ENCODE results near the gene ACOT9. TPM values are rescaled to one million over a fixed set of nuclear protein-coding genes. Genes with fewer than 3 reads are reported as not detected.

Gene ACOT9, protein sequence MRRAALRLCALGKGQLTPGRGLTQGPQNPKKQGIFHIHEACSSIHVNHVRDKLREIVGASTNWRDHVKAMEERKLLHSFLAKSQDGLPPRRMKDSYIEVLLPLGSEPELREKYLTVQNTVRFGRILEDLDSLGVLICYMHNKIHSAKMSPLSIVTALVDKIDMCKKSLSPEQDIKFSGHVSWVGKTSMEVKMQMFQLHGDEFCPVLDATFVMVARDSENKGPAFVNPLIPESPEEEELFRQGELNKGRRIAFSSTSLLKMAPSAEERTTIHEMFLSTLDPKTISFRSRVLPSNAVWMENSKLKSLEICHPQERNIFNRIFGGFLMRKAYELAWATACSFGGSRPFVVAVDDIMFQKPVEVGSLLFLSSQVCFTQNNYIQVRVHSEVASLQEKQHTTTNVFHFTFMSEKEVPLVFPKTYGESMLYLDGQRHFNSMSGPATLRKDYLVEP
- 10 to 100 TPM; 40.3 to 54.5 (median 45.1) TPM for total RNA-seq

DNA sequence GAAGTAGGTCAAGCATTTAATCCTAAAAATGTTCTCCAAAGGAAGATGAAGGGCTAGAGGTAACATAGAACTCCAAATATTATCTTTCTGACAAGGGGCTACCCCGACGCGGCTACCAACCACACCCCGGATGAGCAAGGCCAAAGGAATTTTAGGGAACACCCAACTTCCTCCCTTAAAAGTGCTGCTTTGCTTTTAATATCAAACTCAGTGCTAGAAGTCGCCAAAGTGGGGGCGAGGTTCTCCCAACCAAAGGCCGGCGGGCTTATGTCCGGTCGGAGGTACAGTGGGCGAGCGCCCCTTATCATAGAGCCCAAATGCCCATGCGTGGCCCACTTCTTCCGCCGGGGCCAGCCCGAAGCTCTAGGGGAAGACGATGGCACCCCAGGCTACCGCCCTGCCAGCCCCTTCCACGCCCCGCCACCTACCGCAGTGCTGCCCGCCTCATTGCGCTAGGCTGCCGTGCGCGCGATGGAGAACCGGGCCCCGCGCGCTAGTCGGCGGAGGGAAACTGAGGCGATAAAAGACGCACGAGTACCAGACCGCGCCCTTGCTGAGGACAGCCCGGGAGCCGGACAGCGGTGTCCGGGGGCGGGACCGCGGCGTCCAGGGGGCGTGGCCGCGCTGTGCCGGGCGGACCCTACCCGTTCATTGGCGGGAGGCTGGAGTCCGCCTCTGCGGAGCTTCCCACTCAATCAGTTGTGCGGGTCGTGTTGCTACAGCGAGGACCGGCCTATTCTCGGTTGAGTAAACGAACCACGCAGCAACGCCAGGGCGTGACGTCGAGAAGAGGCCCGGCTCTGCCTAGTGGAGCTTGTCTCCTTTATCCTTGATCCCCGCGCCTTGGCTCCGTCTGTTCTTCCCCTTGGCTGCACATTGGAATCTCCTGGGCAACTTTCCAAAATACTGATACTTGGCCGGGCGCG is at the start of gene ACOT9:
TSS of gene ACOT9 (minus strand) at position 580 of the 926 bp plus-strand sequence. CDS start at position 448, 132 bp downstream.
- no peaks in the 10 kb centered on the region for H3K36me3 ChIP-seq
- TF ChIP-seq POLR2AphosphoS5 (IDR thresholded peaks at IDR 0.05) (peak; percentile 84 to 96), POLR2A (IDR thresholded peaks at IDR 0.05) (peak; percentile 28 to 86 (median 68)), EP300 (IDR thresholded peaks at IDR 0.05) (peak in 1 of 4 donors; percentile 27)
- TF ChIP-seq, protein P1, sequence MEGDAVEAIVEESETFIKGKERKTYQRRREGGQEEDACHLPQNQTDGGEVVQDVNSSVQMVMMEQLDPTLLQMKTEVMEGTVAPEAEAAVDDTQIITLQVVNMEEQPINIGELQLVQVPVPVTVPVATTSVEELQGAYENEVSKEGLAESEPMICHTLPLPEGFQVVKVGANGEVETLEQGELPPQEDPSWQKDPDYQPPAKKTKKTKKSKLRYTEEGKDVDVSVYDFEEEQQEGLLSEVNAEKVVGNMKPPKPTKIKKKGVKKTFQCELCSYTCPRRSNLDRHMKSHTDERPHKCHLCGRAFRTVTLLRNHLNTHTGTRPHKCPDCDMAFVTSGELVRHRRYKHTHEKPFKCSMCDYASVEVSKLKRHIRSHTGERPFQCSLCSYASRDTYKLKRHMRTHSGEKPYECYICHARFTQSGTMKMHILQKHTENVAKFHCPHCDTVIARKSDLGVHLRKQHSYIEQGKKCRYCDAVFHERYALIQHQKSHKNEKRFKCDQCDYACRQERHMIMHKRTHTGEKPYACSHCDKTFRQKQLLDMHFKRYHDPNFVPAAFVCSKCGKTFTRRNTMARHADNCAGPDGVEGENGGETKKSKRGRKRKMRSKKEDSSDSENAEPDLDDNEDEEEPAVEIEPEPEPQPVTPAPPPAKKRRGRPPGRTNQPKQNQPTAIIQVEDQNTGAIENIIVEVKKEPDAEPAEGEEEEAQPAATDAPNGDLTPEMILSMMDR (IDR thresholded peaks at IDR 0.05) = no peak
- WGBS, 2 donors = 39% methylated on average over 67 of the region's 73 CpGs; no CpG with 5 or more reads in 1 of the 2 donors

DNA sequence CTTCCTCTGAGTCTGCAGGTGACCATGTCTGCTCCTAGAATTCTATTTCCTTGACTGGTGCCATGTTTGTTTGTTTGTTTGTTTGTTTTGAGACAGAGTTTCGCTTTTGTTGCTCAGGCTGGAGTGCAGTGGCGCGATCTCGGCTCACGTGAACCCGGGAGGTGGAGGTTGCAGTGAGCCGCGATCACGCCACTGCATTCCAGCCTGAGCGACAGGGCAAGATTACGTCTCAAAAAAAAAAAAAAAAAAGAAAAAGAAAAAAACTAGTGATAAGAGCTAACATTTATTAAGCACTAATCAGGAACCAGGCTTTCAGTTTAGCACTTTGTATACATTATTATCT is 47.0 kb upstream of the ACOT9 start:
- H3K4me3 ChIP-seq = no peak overlapping the region
- H3K4me1 ChIP-seq = peaks cover 0 to 12% (median 0%) of the 10 kb centered on the region in 4 donors
- ATAC-seq (ENCODE audit: low FRiP score in 2 of 2) = no peak
- DNase-seq = no peak
- no peaks in the 10 kb centered on the region for H3K9me3 ChIP-seq
- H3K36me3 ChIP-seq = peaks cover 0 to 6% (median 0%) of the 10 kb centered on the region in 4 donors
- 80 to 87% methylated on average over 11 of the region's 11 CpGs for WGBS, 2 donors
- TF ChIP-seq POLR2A (IDR thresholded peaks at IDR 0.05) (no peak), POLR2AphosphoS5 (IDR thresholded peaks at IDR 0.05) (no peak), EP300 (IDR thresholded peaks at IDR 0.05) (no peak)
- TF ChIP-seq, protein P1 (IDR thresholded peaks at IDR 0.05) = no peak
- H3K27me3 ChIP-seq = no peaks in the 10 kb centered on the region
- H3K27ac ChIP-seq = peak overlapping the region; percentile 27 to 58 (median 52)

More for the DNA sequence above, at the start of gene ACOT9:
- H3K27me3 ChIP-seq = no peaks in the 10 kb centered on the region
- peak; percentile 97 to 99 for ATAC-seq (ENCODE audit: low FRiP score in 2 of 2)
- peak; percentile 95 to 96 for DNase-seq
- H3K9me3 ChIP-seq = peaks cover 0 to 11% (median 0%) of the 10 kb centered on the region in 4 donors
- peak within 1 kb of the TSS; percentile 36 to 75 (median 74) for H3K4me3 ChIP-seq
- H3K4me1 ChIP-seq = peaks cover 0 to 6% (median 3%) of the 10 kb centered on the region in 4 donors
- peak within 1 kb of the TSS; percentile 92 to 96 (median 94) for H3K27ac ChIP-seq

DNA sequence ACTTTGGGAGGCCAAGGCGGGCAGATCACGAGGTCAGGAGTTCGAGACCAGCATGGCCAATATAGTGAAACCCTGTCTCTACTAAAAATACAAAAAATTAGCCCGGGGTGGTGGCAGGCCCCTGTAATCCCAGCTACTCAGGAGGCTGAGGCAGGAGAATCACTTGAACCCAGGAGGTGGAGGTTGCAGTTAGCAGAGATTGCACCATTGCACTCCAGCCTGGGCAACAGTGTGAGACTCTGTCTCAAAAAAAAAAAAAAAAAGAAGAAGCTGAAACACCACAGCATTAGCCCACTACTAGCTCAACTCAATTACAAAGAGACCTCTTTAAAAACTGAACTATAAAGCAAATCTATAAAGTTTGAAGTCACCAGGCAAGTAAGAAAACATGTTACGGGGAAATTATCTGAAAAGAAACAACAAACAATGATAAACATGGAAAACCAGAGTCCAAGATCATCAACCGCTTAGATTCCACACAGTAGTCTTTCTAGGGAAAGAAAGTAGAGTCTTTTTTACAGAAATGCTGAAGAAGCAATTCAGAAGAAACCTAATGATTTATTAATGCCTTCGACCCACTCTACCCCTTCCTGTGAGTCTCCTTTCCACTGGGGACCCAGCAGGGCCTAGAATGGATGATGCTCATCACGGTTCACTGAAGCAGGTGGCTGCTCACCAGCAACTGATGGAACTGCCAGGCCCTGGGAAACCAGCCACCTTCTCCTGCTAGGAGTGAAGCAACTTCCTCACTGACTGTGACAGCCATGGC is 46.5 kb upstream of the ACOT9 start:
- no peak overlapping the region for H3K4me3 ChIP-seq
- no peaks in the 10 kb centered on the region for H3K9me3 ChIP-seq
- peak in 1 of 2 donors; percentile 53 for DNase-seq
- H3K36me3 ChIP-seq = peaks cover 0 to 10% (median 0%) of the 10 kb centered on the region in 4 donors
- TF ChIP-seq POLR2AphosphoS5 (IDR thresholded peaks at IDR 0.05) = no peak
- TF ChIP-seq POLR2A (IDR thresholded peaks at IDR 0.05) = no peak
- TF ChIP-seq, protein P1 (IDR thresholded peaks at IDR 0.05) = no peak
- no peak for TF ChIP-seq EP300 (IDR thresholded peaks at IDR 0.05)
- H3K27me3 ChIP-seq = no peaks in the 10 kb centered on the region
- WGBS, 2 donors = 84 to 86% methylated on average over 8 of the region's 8 CpGs
- ATAC-seq (ENCODE audit: low FRiP score in 2 of 2) = no peak
- peak overlapping the region; percentile 27 to 58 (median 52) for H3K27ac ChIP-seq
- H3K4me1 ChIP-seq = peaks cover 0 to 12% (median 0%) of the 10 kb centered on the region in 4 donors

DNA sequence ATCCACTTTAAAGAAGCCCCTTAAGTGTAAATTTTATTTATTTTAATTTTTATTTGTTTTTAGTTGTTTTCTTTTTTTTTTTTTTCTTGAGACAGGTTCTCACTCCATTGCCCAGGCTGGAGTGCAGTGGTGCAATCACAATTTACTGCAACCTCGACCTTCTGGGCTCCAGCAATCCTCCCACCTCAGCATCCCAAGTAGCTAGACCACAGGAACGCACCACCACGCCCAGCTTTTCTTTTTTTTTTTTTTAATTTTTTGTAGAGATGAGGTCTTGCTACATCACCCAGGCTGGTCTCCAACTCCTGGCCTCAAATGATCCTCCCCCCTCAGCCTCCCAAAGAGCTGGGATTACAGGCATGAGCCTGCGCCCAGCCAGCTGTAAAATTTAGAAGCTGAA is 45.9 kb upstream of the ACOT9 start:
- DNase-seq = no peak
- Histone ChIP-seq H3K4me3 (no peak overlapping the region), H3K27ac (peak overlapping the region in 1 of 4 donors; percentile 52), H3K4me1 (peaks cover 0 to 12% (median 0%) of the 10 kb centered on the region in 4 donors), H3K9me3 (no peaks in the 10 kb centered on the region), H3K27me3 (no peaks in the 10 kb centered on the region), H3K36me3 (peaks cover 0 to 10% (median 0%) of the 10 kb centered on the region in 4 donors)
- TF ChIP-seq EP300 (IDR thresholded peaks at IDR 0.05) (no peak), POLR2A (IDR thresholded peaks at IDR 0.05) (no peak), POLR2AphosphoS5 (IDR thresholded peaks at IDR 0.05) (no peak)
- ATAC-seq (ENCODE audit: low FRiP score in 2 of 2) = no peak
- WGBS, 2 donors = 64 to 78% methylated on average over 4 of the region's 4 CpGs
